Measurements from ENCODE around the gene PTCD2. TPM values are rescaled to one million over a fixed set of nuclear protein-coding genes. Genes with fewer than 3 reads are reported as not detected.

PTCD2 gene
- total RNA-seq (2022; extraction: Qiagen RNA extraction): 10.7 to 11.1 TPM (median 10.9 TPM) in 5 replicates

GRCh38 chr5:72319976-72320752 is at the start of gene PTCD2, which contains the start of gene MRPS27:
PTCD2 (plus strand) TSS chr5:72320373; CDS start chr5:72320383, 10 bp downstream.
MRPS27 (minus strand) TSS chr5:72320240; CDS start chr5:72320221, 19 bp downstream.

Other genes with a start within 250 kb of the PTCD2 start
- 29.8 to 59.4 TPM (median 37.8 TPM) in 5 replicates for gene MAP1B, start 212.9 kb upstream of the PTCD2 start, total RNA-seq (2022; extraction: Qiagen RNA extraction)
- gene MRPS27, start 133 bp upstream of the PTCD2 start, total RNA-seq (2022; extraction: Qiagen RNA extraction): 51.0 to 61.4 TPM (median 53.0 TPM) in 5 replicates
- not detected in 5 replicates for gene ZNF366, start 187.0 kb downstream of the PTCD2 start, total RNA-seq (2022; extraction: Qiagen RNA extraction)